ENCODE data around the gene ABCF1. TPM values are rescaled to one million over a fixed set of nuclear protein-coding genes. Genes with fewer than 3 reads are reported as not detected.

ABCF1 gene
- total RNA-seq, 1 experiment from 2014 or later: 101 TPM

- TF ChIP-seq PREB (CRISPR knock-in tag; IDR thresholded peaks at IDR 0.05; ENCODE audit: borderline replicate concordance): no peak
- no peak for TF ChIP-seq CTCF (IDR thresholded peaks at IDR 0.05)
- no peak for TF ChIP-seq JUN (CRISPR knock-in tag; IDR thresholded peaks at IDR 0.05)
- no peak for TF ChIP-seq MYBL2 (CRISPR knock-in tag; IDR thresholded peaks at IDR 0.05)
- TF ChIP-seq ZSCAN18 (CRISPR knock-in tag; IDR thresholded peaks at IDR 0.05): no peak
- TF ChIP-seq ETV6 (CRISPR knock-in tag; IDR thresholded peaks at IDR 0.05): no peak
- TF ChIP-seq ZNF138 (CRISPR knock-in tag; conservative IDR thresholded peaks at IDR 0.05): no peak
These were observed 30.8 kb downstream of the ABCF1 start (continued) for GRCh38 chr6:30601815-30602641.

- CTCF ChIA-PET: interaction anchor here (1.0 kb wide), 1 partner anchor 59 kb away, joined by 4 read pairs; no protein-coding TSS in a partner anchor
- no peak overlapping the region for H3K27ac Mint-ChIP-seq
- POLR2A ChIA-PET: no interaction called here
These were observed 32.7 kb downstream of the ABCF1 start for GRCh38 chr6:30603961-30604360.

More at GRCh38 chr6:30603961-30604360, 32.7 kb downstream of the ABCF1 start:
- ATAC-seq (no peak), DNase-seq (ENCODE audit: low spot score) (no peak)
- no peak overlapping the region for H3K4me3 Mint-ChIP-seq
- TF ChIP-seq ZSCAN18 (CRISPR knock-in tag; IDR thresholded peaks at IDR 0.05) (no peak), ZNF396 (CRISPR knock-in tag; IDR thresholded peaks at IDR 0.05; ENCODE audit: borderline replicate concordance) (no peak), RELA (CRISPR knock-in tag; IDR thresholded peaks at IDR 0.05; ENCODE audit: borderline replicate concordance) (no peak), TCF7 (CRISPR knock-in tag; IDR thresholded peaks at IDR 0.05; ENCODE audit: low read depth) (no peak), CREM (CRISPR knock-in tag; IDR thresholded peaks at IDR 0.05) (no peak), ZNF425 (CRISPR knock-in tag; conservative IDR thresholded peaks at IDR 0.05) (no peak), ZNF423 (CRISPR knock-in tag; IDR thresholded peaks at IDR 0.05) (no peak), SMAD3 (CRISPR knock-in tag; IDR thresholded peaks at IDR 0.05; ENCODE audit: borderline replicate concordance) (no peak), ATF2 (CRISPR knock-in tag; IDR thresholded peaks at IDR 0.05; ENCODE audit: borderline replicate concordance, low read depth) (no peak), ESRRA (CRISPR knock-in tag; IDR thresholded peaks at IDR 0.05; ENCODE audit: borderline replicate concordance) (no peak)
- H3K4me1 Mint-ChIP-seq: no peaks in the 10 kb centered on the region; the same call in 1 of the 2 replicates
- H3K9me3 Mint-ChIP-seq: no peaks in the 10 kb centered on the region
- H3K36me3 Mint-ChIP-seq: peaks cover 85% of the 10 kb centered on the region
- H3K27me3 Mint-ChIP-seq (ENCODE audit: low read depth): no peaks in the 10 kb centered on the region
